SH-SY5Y (cell line): Measurements from ENCODE around the gene RBCK1.

Experiments
- GATA2 ChIP-seq: IDR thresholded peaks from 2 replicates; pipeline ENCODE4 v1.6.1; 2011; ENCODE audit warnings: mild to moderate bottlenecking, low read depth, low read length
- GATA3 ChIP-seq: IDR thresholded peaks from 2 replicates; pipeline ENCODE4 v1.6.1; 2011; ENCODE audit warnings: low read depth, mild to moderate bottlenecking, low read length, moderate library complexity

RBCK1 gene

GRCh38 chr20:370977-371754 lies 36.9 kb upstream of the RBCK1 start:
- no peak for TF ChIP-seq GATA2
- TF ChIP-seq GATA3: no peak

GRCh38 chr20:371755-372542 lies 36.1 kb upstream of the RBCK1 start:
- TF ChIP-seq GATA3 (no peak), GATA2 (no peak)

GRCh38 chr20:373171-373890 lies 34.8 kb upstream of the RBCK1 start:
- TF ChIP-seq GATA3: no peak
- TF ChIP-seq GATA2: no peak

GRCh38 chr20:375265-375889 lies 32.7 kb upstream of the RBCK1 start:
- no peak for TF ChIP-seq GATA3
- no peak for TF ChIP-seq GATA2

- TF ChIP-seq GATA3: no peak
- TF ChIP-seq GATA2: no peak
Measured at GRCh38 chr20:376089-376488, 32.0 kb upstream of the RBCK1 start.

GRCh38 chr20:376750-377149 lies 31.3 kb upstream of the RBCK1 start:
- TF ChIP-seq GATA2: no peak
- TF ChIP-seq GATA3: no peak

- TF ChIP-seq GATA3 (no peak), GATA2 (no peak)
Measured at GRCh38 chr20:378961-379336, 29.1 kb upstream of the RBCK1 start.

GRCh38 chr20:380763-381580 lies 27.1 kb upstream of the RBCK1 start:
- TF ChIP-seq GATA2: no peak

- no peak for TF ChIP-seq GATA2
- no peak for TF ChIP-seq GATA3
Measured at GRCh38 chr20:381581-382290, 26.4 kb upstream of the RBCK1 start.

GRCh38 chr20:382291-383115 lies 25.6 kb upstream of the RBCK1 start:
- TF ChIP-seq GATA3 (no peak), GATA2 (no peak)

- TF ChIP-seq GATA2: no peak
- TF ChIP-seq GATA3: no peak
Measured at GRCh38 chr20:383889-384288, 24.2 kb upstream of the RBCK1 start.

GRCh38 chr20:384723-385122 lies 23.4 kb upstream of the RBCK1 start:
- TF ChIP-seq GATA3: no peak
- no peak for TF ChIP-seq GATA2

- no peak for TF ChIP-seq GATA3
- TF ChIP-seq GATA2: no peak
Measured at GRCh38 chr20:385448-385847, 22.7 kb upstream of the RBCK1 start.
